WTC11 (cell line): ENCODE data around the gene PCBD2.

Source experiments
- ATF2 ChIP-seq: sonication (generic); formaldehyde crosslinking; IDR thresholded peaks from 2 replicates; pipeline ENCODE4 v1.8.1; 2022; ENCODE audit warnings: low read depth, missing genetic modification reagents, borderline replicate concordance
- CREM ChIP-seq: sonication (generic); formaldehyde crosslinking; IDR thresholded peaks from 2 replicates; pipeline ENCODE4 v1.8.1; 2022; ENCODE audit warnings: mild to moderate bottlenecking, missing genetic modification reagents, moderate library complexity
- CTCF ChIP-seq: fragments of 200-600 bp; IDR thresholded peaks from 2 replicates; pipeline ENCODE4 v1.8.0; 2022; ENCODE audit warnings: antibody characterized with exemption
- JUN ChIP-seq: sonication (generic); formaldehyde crosslinking; IDR thresholded peaks from 2 replicates; pipeline ENCODE4 v1.8.0; 2023; ENCODE audit warnings: mild to moderate bottlenecking, missing genetic modification reagents
- NFATC4 ChIP-seq: fragments of 250-450 bp; sonication (Bioruptor Pico); IDR thresholded peaks from 2 replicates; pipeline ENCODE4 v1.9.0; 2021; ENCODE audit warnings: mild to moderate bottlenecking
- SP1 ChIP-seq: sonication (generic); formaldehyde crosslinking; conservative IDR thresholded peaks from 2 replicates; pipeline ENCODE4 v1.8.1; 2022; ENCODE audit warnings: missing genetic modification reagents
- ZNF416 ChIP-seq: fragments of 250-450 bp; sonication (Bioruptor Pico); IDR thresholded peaks from 2 replicates; pipeline ENCODE4 v1.9.0; 2021; ENCODE audit warnings: mild to moderate bottlenecking, inconsistent platforms
- TF ChIP-seq, protein P1 (sequence below): sonication (generic); formaldehyde crosslinking; conservative IDR thresholded peaks from 2 replicates; pipeline ENCODE4 v1.8.1; 2022; ENCODE audit warnings: mild to moderate bottlenecking, missing genetic modification reagents
- TF ChIP-seq, protein P2 (sequence below): sonication (generic); formaldehyde crosslinking; IDR thresholded peaks from 2 replicates; pipeline ENCODE4 v1.8.0; 2023; ENCODE audit warnings: mild to moderate bottlenecking, missing genetic modification reagents
- TF ChIP-seq, protein P3 (sequence below): sonication (generic); formaldehyde crosslinking; IDR thresholded peaks from 2 replicates; pipeline ENCODE4 v1.8.1; 2023; ENCODE audit warnings: mild to moderate bottlenecking, missing genetic modification reagents, moderate library complexity
- TF ChIP-seq, protein P4 (sequence below): sonication (generic); formaldehyde crosslinking; IDR thresholded peaks from 2 replicates; pipeline ENCODE4 v1.8.0; 2022; ENCODE audit warnings: mild to moderate bottlenecking, missing genetic modification reagents

DNA sequence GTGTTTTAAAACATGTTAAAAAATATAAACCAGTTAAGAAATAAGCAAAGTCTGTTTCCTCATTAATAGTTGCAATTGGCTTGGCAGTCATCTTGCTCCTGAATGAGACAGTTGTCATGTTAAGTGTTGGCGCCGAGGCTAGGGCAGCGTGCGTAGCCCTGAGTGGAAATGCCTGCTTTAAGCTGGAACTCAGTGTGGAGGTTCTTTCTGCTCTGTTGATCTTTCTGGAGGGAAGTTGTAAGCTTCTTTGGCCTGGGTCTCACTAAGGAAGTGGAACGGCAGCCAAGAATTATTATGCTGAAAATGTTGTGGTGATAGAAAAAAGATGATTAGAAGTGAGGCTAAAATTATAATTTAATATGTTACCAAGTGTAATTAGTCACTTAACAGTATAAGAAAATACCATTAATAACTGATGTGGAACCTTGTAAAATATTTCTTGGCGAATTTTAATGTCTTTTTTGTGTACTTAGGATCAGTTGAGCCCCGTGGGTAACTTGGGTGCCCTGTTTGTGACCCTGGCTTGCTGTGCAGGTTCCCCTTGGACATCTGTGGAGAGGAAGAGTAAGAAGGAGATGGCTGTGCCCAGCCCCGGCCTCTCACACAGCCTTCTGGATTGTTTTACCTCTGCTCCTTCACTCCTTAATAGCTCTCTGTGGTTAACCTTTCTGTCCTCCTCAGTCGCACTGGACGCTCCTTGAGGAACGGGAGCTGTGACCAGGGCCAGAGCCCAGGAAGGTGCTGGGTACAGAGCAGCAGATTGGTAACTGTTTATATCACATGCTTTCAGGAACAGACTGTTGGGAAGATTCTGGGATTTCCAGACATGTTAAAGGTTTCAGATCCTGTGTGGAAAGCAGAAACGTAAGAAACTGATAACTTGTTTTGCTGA lies 31.0 kb downstream of the PCBD2 start:
- TF ChIP-seq SP1 (CRISPR knock-in tag) (no peak), CTCF (no peak), ATF2 (CRISPR knock-in tag) (no peak), ZNF416 (CRISPR knock-in tag) (no peak), CREM (no peak), JUN (CRISPR knock-in tag) (no peak), NFATC4 (no peak)
- TF ChIP-seq, protein P1, sequence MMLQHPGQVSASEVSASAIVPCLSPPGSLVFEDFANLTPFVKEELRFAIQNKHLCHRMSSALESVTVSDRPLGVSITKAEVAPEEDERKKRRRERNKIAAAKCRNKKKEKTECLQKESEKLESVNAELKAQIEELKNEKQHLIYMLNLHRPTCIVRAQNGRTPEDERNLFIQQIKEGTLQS = no peak
- TF ChIP-seq, protein P2, sequence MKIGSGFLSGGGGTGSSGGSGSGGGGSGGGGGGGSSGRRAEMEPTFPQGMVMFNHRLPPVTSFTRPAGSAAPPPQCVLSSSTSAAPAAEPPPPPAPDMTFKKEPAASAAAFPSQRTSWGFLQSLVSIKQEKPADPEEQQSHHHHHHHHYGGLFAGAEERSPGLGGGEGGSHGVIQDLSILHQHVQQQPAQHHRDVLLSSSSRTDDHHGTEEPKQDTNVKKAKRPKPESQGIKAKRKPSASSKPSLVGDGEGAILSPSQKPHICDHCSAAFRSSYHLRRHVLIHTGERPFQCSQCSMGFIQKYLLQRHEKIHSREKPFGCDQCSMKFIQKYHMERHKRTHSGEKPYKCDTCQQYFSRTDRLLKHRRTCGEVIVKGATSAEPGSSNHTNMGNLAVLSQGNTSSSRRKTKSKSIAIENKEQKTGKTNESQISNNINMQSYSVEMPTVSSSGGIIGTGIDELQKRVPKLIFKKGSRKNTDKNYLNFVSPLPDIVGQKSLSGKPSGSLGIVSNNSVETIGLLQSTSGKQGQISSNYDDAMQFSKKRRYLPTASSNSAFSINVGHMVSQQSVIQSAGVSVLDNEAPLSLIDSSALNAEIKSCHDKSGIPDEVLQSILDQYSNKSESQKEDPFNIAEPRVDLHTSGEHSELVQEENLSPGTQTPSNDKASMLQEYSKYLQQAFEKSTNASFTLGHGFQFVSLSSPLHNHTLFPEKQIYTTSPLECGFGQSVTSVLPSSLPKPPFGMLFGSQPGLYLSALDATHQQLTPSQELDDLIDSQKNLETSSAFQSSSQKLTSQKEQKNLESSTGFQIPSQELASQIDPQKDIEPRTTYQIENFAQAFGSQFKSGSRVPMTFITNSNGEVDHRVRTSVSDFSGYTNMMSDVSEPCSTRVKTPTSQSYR (CRISPR knock-in tag) = no peak
- TF ChIP-seq, protein P3, sequence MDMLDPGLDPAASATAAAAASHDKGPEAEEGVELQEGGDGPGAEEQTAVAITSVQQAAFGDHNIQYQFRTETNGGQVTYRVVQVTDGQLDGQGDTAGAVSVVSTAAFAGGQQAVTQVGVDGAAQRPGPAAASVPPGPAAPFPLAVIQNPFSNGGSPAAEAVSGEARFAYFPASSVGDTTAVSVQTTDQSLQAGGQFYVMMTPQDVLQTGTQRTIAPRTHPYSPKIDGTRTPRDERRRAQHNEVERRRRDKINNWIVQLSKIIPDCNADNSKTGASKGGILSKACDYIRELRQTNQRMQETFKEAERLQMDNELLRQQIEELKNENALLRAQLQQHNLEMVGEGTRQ (CRISPR knock-in tag) = no peak
- TF ChIP-seq, protein P4, sequence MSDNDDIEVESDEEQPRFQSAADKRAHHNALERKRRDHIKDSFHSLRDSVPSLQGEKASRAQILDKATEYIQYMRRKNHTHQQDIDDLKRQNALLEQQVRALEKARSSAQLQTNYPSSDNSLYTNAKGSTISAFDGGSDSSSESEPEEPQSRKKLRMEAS (CRISPR knock-in tag) = no peak
